ENCODE measurements around the gene RAD9A.

The RAD9A gene

GRCh38 chr11:67410369-67410831 lies 18.6 kb downstream of the RAD9A start:
- Histone ChIP-seq H3K9ac (ENCODE audit: low read depth in 1 of 2, low read length in 2 of 2) (no peak overlapping the region), H3K27me3 (ENCODE audit: control insufficient read depth in 2 of 2, insufficient read depth in 2 of 2, low read length in 2 of 2) (peaks cover 2 to 18% of the 10 kb centered on the region in 2 donors), H3K4me3 (ENCODE audit: low read length in 2 of 2) (peak overlapping the region; percentile 11 to 13), H3K9me3 (ENCODE audit: control insufficient read depth in 2 of 2, low read length in 2 of 2) (no peaks in the 10 kb centered on the region), H3K27ac (ENCODE audit: low read depth in 2 of 2, low read length in 2 of 2) (peak overlapping the region in 1 of 2 donors; percentile 85), H3K36me3 (ENCODE audit: control insufficient read depth in 2 of 2, insufficient read depth in 2 of 2, low read length in 2 of 2) (no peaks in the 10 kb centered on the region), H3K4me1 (ENCODE audit: control insufficient read depth in 2 of 2, insufficient read depth in 2 of 2, low read length in 2 of 2) (peaks cover 12 to 30% of the 10 kb centered on the region in 2 donors)

- no peaks in the 10 kb centered on the region for H3K9me3 ChIP-seq (ENCODE audit: control insufficient read depth in 2 of 2, low read length in 2 of 2)
- H3K27ac ChIP-seq (ENCODE audit: low read depth in 2 of 2, low read length in 2 of 2) = no peak overlapping the region
- H3K36me3 ChIP-seq (ENCODE audit: control insufficient read depth in 2 of 2, insufficient read depth in 2 of 2, low read length in 2 of 2) = no peaks in the 10 kb centered on the region
- H3K9ac ChIP-seq (ENCODE audit: low read depth in 1 of 2, low read length in 2 of 2) = no peak overlapping the region
- peaks cover 2 to 18% of the 10 kb centered on the region in 2 donors for H3K27me3 ChIP-seq (ENCODE audit: control insufficient read depth in 2 of 2, insufficient read depth in 2 of 2, low read length in 2 of 2)
- H3K4me3 ChIP-seq (ENCODE audit: low read length in 2 of 2) = no peak overlapping the region
- peaks cover 12 to 30% of the 10 kb centered on the region in 2 donors for H3K4me1 ChIP-seq (ENCODE audit: control insufficient read depth in 2 of 2, insufficient read depth in 2 of 2, low read length in 2 of 2)
Observed at GRCh38 chr11:67410984-67411784, 19.4 kb downstream of the RAD9A start.

GRCh38 chr11:67411785-67412152 lies 20.0 kb downstream of the RAD9A start:
- Histone ChIP-seq H3K4me3 (ENCODE audit: low read length in 2 of 2) (no peak overlapping the region), H3K27ac (ENCODE audit: low read depth in 2 of 2, low read length in 2 of 2) (no peak overlapping the region), H3K4me1 (ENCODE audit: control insufficient read depth in 2 of 2, insufficient read depth in 2 of 2, low read length in 2 of 2) (peaks cover 12 to 28% of the 10 kb centered on the region in 2 donors), H3K27me3 (ENCODE audit: control insufficient read depth in 2 of 2, insufficient read depth in 2 of 2, low read length in 2 of 2) (peaks cover 2 to 18% of the 10 kb centered on the region in 2 donors), H3K9ac (ENCODE audit: low read depth in 1 of 2, low read length in 2 of 2) (no peak overlapping the region), H3K9me3 (ENCODE audit: control insufficient read depth in 2 of 2, low read length in 2 of 2) (no peaks in the 10 kb centered on the region), H3K36me3 (ENCODE audit: control insufficient read depth in 2 of 2, insufficient read depth in 2 of 2, low read length in 2 of 2) (no peaks in the 10 kb centered on the region)

- H3K27me3 ChIP-seq (ENCODE audit: control insufficient read depth in 2 of 2, insufficient read depth in 2 of 2, low read length in 2 of 2) = peaks cover 2 to 18% of the 10 kb centered on the region in 2 donors
- no peak overlapping the region for H3K27ac ChIP-seq (ENCODE audit: low read depth in 2 of 2, low read length in 2 of 2)
- H3K9ac ChIP-seq (ENCODE audit: low read depth in 1 of 2, low read length in 2 of 2) = no peak overlapping the region
- no peak overlapping the region for H3K4me3 ChIP-seq (ENCODE audit: low read length in 2 of 2)
- H3K36me3 ChIP-seq (ENCODE audit: control insufficient read depth in 2 of 2, insufficient read depth in 2 of 2, low read length in 2 of 2) = no peaks in the 10 kb centered on the region
- H3K4me1 ChIP-seq (ENCODE audit: control insufficient read depth in 2 of 2, insufficient read depth in 2 of 2, low read length in 2 of 2) = peaks cover 9 to 26% of the 10 kb centered on the region in 2 donors
- H3K9me3 ChIP-seq (ENCODE audit: control insufficient read depth in 2 of 2, low read length in 2 of 2) = no peaks in the 10 kb centered on the region
Observed at GRCh38 chr11:67412495-67413179, 20.9 kb downstream of the RAD9A start.

GRCh38 chr11:67413266-67413849 lies 21.6 kb downstream of the RAD9A start:
- no peak overlapping the region for H3K9ac ChIP-seq (ENCODE audit: low read depth in 1 of 2, low read length in 2 of 2)

GRCh38 chr11:67415501-67416304 lies 23.9 kb downstream of the RAD9A start, which contains the start of gene CARNS1:
Gene CARNS1, plus strand, starts transcription at chr11:67415678. Its CDS starts 522 bp downstream, at chr11:67416200.
- H3K4me1 ChIP-seq (ENCODE audit: control insufficient read depth in 2 of 2, insufficient read depth in 2 of 2, low read length in 2 of 2) = peaks cover 13 to 22% of the 10 kb centered on the region in 2 donors
- no peaks in the 10 kb centered on the region for H3K9me3 ChIP-seq (ENCODE audit: control insufficient read depth in 2 of 2, low read length in 2 of 2)
- no peak within 1 kb of the TSS for H3K9ac ChIP-seq (ENCODE audit: low read depth in 1 of 2, low read length in 2 of 2)
- H3K36me3 ChIP-seq (ENCODE audit: control insufficient read depth in 2 of 2, insufficient read depth in 2 of 2, low read length in 2 of 2) = no peaks in the 10 kb centered on the region
- peak within 1 kb of the TSS in 1 of 2 donors; percentile 50 for H3K4me3 ChIP-seq (ENCODE audit: low read length in 2 of 2)
- no peak within 1 kb of the TSS for H3K27ac ChIP-seq (ENCODE audit: low read depth in 2 of 2, low read length in 2 of 2)
- peaks cover 2 to 18% of the 10 kb centered on the region in 2 donors for H3K27me3 ChIP-seq (ENCODE audit: control insufficient read depth in 2 of 2, insufficient read depth in 2 of 2, low read length in 2 of 2)

More at GRCh38 chr11:67413266-67413849, 21.6 kb downstream of the RAD9A start:
- H3K27ac ChIP-seq (ENCODE audit: low read depth in 2 of 2, low read length in 2 of 2) = no peak overlapping the region
- H3K9me3 ChIP-seq (ENCODE audit: control insufficient read depth in 2 of 2, low read length in 2 of 2) = no peaks in the 10 kb centered on the region
- H3K4me3 ChIP-seq (ENCODE audit: low read length in 2 of 2) = no peak overlapping the region
- H3K27me3 ChIP-seq (ENCODE audit: control insufficient read depth in 2 of 2, insufficient read depth in 2 of 2, low read length in 2 of 2) = peaks cover 2 to 18% of the 10 kb centered on the region in 2 donors
- no peaks in the 10 kb centered on the region for H3K36me3 ChIP-seq (ENCODE audit: control insufficient read depth in 2 of 2, insufficient read depth in 2 of 2, low read length in 2 of 2)
- H3K4me1 ChIP-seq (ENCODE audit: control insufficient read depth in 2 of 2, insufficient read depth in 2 of 2, low read length in 2 of 2) = peaks cover 9 to 22% of the 10 kb centered on the region in 2 donors

GRCh38 chr11:67416416-67417335 lies 24.9 kb downstream of the RAD9A start:
- Histone ChIP-seq H3K4me1 (ENCODE audit: control insufficient read depth in 2 of 2, insufficient read depth in 2 of 2, low read length in 2 of 2) (peaks cover 17 to 24% of the 10 kb centered on the region in 2 donors), H3K4me3 (ENCODE audit: low read length in 2 of 2) (no peak overlapping the region), H3K27ac (ENCODE audit: low read depth in 2 of 2, low read length in 2 of 2) (peak overlapping the region in 1 of 2 donors; percentile 16), H3K27me3 (ENCODE audit: control insufficient read depth in 2 of 2, insufficient read depth in 2 of 2, low read length in 2 of 2) (peaks cover 0 to 13% of the 10 kb centered on the region in 2 donors), H3K9ac (ENCODE audit: low read depth in 1 of 2, low read length in 2 of 2) (no peak overlapping the region), H3K9me3 (ENCODE audit: control insufficient read depth in 2 of 2, low read length in 2 of 2) (no peaks in the 10 kb centered on the region), H3K36me3 (ENCODE audit: control insufficient read depth in 2 of 2, insufficient read depth in 2 of 2, low read length in 2 of 2) (no peaks in the 10 kb centered on the region)

GRCh38 chr11:67417425-67417824 lies 25.6 kb downstream of the RAD9A start:
- Histone ChIP-seq H3K4me3 (ENCODE audit: low read length in 2 of 2) (no peak overlapping the region), H3K9me3 (ENCODE audit: control insufficient read depth in 2 of 2, low read length in 2 of 2) (no peaks in the 10 kb centered on the region), H3K27ac (ENCODE audit: low read depth in 2 of 2, low read length in 2 of 2) (peak overlapping the region in 1 of 2 donors; percentile 16), H3K27me3 (ENCODE audit: control insufficient read depth in 2 of 2, insufficient read depth in 2 of 2, low read length in 2 of 2) (peaks cover 0 to 6% of the 10 kb centered on the region in 2 donors), H3K36me3 (ENCODE audit: control insufficient read depth in 2 of 2, insufficient read depth in 2 of 2, low read length in 2 of 2) (no peaks in the 10 kb centered on the region), H3K4me1 (ENCODE audit: control insufficient read depth in 2 of 2, insufficient read depth in 2 of 2, low read length in 2 of 2) (peaks cover 17 to 21% of the 10 kb centered on the region in 2 donors), H3K9ac (ENCODE audit: low read depth in 1 of 2, low read length in 2 of 2) (no peak overlapping the region)

Measured in mucosa of rectum (tissue), 2 donors.